ELF-1 (cell line): ENCODE data around the gene RALY.

Experiments used
- DNase-seq: peaks from one replicate; pipeline ENCODE4 v3.0.0-alpha.2; 2016; ENCODE audit warnings: low read depth, low spot score

Gene RALY

DNA sequence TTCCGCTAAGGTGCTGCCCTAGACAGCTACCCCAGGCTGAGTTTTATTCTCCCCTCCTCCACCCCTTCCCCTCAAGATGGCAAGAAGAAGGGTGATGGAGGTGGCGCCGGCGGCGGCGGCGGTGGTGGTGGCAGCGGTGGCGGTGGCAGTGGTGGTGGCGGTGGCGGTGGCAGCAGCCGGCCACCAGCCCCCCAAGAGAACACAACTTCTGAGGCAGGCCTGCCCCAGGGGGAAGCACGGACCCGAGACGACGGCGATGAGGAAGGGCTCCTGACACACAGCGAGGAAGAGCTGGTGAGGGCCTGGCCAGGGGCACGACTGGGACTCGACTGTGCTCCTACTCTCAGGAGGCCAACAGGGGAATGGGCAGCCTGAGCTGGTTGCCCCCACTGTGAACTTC is 83.2 kb downstream of the RALY start:
- no peak for DNase-seq

DNA sequence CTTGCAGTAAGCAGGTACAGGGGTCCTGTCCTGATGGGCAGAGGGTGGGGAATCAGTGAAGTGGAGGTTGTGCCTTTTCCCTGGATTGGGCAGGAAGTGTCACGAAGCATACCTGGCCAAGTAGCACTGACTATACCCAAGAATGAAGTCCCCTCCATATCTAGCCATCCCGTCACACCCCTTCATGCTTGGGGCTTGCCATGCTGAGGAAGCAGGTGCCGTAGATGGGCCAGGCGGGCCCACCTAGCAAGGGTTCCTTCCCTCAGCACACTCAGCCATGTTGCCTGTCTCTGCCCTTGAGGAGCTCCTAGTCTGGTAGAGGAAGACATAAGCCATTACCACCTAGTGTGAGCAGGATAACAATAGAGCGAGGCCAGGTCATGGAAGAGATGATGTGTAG is 84.8 kb downstream of the RALY start:
- no peak for DNase-seq

- DNase-seq, result no peak
Measured at GRCh38 chr20:34079818-34080217, 86.1 kb downstream of the RALY start.

GRCh38 chr20:34082232-34082887 is 88.6 kb downstream of the RALY start:
- no peak for DNase-seq

DNA sequence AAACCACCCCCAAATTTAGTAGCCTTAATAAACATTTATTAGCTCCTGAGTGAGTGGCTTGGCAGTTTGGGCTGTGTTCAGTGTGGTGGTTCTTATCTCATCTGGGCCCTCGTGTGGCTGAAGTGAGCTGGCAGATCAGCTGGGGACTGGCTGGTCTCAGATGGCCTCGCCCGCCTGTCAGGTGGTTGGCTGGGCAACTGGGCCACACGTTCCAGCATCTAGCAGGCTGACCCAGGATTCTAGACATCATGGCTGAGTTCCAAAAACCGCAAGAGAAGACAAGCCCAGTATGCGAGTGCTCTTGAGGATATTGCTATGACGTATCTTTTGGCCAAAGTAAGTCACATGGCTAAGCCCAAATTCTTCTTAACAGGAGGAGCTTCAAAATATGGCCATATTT is 89.4 kb downstream of the RALY start:
- DNase-seq, result no peak

DNA sequence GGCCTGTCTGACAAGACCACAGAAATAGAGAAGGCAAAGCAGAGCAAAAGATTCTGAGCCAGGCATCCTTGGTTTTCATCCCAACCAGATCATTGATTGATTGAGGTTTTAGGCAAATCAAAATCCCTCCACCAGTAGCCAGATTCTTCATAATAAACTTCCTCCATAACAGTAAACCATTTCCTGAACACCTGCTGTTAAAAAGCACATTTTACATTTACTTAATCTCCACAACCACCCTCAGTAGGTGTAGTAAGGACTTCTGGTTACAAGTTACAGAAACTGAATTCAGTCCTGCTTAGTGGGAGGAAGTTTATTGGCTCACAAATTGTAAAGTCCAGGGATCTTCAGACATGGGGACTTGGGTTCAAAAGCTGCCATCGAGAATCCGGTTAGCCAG is 90.1 kb downstream of the RALY start:
- DNase-seq, result no peak

GRCh38 chr20:34084227-34084923 is 90.7 kb downstream of the RALY start:
- DNase-seq, result no peak

DNA sequence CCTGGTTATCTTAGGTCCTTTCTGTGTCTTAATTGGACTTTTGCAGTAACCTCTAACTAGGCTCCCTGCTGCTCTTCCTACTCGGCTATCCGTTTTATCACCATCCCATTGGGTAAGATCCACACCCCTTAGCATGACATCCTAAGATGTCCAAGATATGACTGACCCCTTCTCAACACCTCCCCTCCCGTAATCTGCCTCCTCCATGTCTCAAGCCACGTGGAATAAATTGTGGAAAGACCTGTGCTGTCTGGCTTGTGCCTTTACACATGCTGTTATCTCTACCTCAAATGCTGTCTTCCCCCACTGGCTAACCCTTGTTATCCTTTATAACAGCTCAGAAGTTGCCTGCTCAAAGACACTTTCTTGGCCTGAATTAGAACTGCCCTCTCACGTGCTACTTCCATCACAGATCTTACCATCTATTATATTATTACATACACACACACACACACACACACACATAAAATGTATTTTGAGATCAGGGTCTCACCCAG is 91.9 kb downstream of the RALY start:
- no peak for DNase-seq

- no peak for DNase-seq
Measured at GRCh38 chr20:34088305-34089174, 94.8 kb downstream of the RALY start.

DNA sequence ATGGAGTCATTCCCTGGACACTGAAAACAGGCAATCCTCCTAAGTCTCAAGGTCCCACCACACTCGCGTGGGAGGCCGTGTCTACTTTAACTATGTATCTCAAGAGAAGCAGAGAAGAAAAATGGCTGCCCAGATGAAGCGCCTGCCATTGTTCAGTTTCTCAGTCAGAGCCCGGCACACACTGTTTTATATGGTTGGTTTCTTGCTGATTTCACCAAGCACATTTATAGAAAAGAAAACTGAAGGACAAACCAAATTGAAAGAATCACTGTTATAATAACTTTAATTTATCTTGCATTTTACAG is 95.4 kb downstream of the RALY start:
- no peak for DNase-seq

GRCh38 chr20:34089655-34090345 is 96.1 kb downstream of the RALY start:
- DNase-seq, result no peak

GRCh38 chr20:34090645-34091044 is 96.9 kb downstream of the RALY start:
- no peak for DNase-seq

DNA sequence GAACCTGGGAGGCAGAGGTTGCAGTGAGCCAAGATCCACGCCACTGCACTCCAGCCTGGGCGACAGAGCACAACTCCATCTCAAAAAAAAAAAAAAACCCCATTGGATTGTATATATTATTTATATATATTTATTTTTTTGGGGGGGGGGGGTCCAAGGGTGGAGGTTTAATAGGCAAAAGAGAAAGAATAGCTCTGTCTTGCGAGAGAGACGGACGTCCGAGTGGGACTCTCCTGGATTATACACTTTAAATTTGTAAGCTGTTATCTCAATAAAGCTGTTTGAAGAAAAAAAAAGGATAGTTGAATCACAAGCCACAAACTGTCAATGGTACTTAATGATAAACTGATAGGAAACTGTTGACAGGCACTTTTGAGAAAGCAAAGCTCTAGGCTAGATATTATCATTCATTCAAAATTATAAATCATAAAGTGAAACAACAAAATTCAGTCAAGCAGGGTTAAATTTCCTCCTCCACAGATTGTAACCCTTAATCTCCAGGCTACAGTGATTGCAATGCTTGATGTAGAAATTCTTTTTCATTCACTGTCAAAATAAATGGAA is 98.0 kb downstream of the RALY start:
- DNase-seq, result no peak

DNA sequence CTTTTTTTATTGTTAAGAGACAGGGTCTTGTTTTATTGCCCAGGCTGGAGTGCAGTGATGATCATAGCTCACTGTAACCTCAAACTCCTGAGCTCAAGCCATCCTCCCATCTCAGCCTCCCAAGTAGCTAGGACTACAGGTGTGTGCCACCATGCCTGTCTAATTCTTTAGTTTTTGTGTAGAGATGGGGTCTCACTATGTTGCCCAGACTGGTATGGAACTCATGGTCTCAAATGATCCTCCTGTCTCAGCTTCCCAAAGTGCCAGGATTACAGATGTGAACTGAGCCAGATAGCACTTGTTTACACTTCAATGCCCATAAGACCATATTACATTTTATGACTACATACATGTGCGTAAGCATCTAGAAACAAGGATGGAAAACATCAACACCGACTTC is 100.2 kb downstream of the RALY start:
- DNase-seq, result no peak

DNA sequence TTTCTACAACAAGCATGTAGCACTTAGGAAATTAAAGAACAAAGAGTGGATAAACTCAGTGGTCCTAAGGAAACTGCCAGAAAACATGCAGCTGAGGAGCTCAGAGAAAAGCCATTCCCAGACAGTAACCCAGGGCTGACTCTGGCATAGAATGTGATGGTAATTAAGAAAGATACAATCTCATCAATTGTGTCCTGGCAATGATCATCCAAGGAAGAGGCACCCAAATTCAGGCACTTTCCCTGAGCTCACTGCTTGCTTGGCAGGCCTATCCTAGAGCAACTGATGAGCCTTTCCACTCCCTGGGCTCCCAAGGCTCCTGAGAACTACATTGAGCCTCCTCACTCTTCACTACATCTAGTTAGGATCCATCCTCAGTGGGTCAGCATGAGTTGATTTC is 102.1 kb downstream of the RALY start:
- no peak for DNase-seq

DNA sequence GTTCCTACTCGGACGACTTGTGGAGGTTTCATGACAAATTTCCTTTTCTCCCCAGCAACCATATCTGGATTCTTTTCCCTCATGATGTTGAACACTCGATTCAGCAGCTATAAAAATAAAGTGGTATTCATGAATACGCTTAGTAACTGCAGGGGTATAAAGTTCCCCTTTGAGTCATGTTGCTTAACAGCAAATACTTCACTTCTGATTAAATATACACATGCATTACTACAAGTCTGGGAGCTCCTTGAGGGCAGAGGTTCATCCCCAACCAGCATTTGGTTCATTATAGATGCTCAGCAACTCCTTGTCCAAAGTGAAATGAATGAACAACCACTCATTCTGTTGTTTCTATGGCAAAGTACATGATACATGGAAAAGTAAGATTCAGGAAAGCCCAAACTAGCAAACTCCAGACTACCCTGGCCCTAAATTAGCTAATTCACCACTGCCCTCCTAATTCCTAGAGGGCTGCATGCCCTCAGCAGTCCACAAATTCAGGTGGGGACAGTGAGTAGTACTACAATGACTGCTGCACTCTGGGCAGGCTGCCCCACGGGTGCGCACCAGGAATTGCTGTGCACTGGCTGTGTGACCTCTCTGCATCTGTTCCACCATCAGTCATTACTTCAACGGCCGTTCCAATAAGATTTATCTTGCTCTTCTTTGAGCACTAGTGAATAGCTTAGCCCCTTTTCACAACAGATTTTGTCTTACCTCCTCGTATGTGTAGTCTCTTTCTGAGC is 103.2 kb downstream of the RALY start:
- DNase-seq, result no peak

DNA sequence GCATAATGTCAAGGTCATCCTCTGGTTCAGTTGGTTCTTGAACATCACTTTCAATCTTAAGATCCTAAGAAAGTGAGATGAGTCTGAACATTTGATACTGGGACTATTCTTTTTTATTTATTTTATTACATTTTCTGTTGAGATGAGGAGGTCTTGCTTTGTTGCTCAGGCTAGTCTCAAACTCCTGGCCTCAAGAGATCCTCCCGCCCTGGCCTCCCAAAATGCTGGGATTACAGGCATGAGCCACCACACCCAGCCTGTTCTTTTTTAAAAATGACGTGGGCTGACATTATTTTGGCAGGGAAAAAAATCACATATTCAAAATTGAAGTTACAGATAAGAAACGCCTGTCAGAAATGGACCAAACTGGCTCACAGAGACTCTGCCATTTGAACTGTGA is 104.9 kb downstream of the RALY start:
- DNase-seq, result no peak

DNA sequence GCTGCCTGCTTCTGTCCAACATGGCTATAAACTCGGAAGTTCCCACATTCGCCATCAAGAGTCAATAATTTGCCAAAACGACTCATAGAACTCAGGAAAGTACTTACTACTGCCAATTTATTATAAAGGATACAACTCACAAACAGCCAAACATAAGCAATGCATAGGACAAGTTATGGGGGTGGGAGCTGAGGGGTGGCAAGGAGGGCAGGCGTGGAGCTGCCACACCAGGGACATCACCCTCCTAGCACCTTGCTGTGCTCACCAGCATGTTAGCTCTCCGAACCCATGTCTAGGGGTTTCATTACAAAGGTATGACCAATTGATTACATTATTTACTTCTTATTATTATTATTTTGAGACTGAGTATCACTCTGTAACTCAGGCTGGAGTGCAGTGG is 106.0 kb downstream of the RALY start:
- DNase-seq, result no peak

DNA sequence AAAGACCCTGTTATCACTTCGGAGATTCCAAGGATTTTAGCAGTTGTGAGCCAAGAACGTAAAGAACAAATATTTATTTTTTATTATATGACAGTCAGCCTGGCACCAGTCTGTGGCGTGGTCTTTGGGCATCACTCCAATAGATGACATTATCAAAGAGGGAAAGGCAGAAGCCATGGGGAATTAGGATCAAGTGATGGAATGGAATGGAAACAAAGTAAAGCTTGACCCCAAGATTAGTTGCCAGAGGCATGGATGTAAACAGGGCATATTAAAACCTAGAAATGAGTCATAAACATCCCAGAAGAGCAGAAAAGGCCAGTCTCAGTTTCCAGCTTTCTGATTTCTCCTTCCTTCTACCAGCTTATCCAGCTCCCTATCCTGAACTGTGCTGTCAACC is 106.9 kb downstream of the RALY start:
- DNase-seq, result no peak

DNA sequence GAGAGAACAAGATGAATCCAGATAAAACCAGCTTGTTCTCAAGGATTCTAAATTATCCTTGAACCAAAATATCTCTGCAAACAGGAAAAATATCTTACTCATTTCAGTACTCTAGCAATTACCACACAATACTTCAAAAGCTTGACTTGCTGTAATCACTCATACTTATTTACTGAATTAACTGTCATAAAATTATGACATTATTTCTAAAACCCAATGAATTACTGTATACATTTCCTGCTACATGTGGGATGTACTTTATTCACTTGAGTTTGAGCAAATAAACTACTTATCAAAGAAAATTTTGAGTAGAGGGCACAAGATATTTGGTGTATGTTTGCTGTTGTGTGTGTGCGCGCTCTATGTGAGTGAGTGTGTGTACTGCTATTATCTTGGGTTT is 108.6 kb downstream of the RALY start:
- no peak for DNase-seq

DNA sequence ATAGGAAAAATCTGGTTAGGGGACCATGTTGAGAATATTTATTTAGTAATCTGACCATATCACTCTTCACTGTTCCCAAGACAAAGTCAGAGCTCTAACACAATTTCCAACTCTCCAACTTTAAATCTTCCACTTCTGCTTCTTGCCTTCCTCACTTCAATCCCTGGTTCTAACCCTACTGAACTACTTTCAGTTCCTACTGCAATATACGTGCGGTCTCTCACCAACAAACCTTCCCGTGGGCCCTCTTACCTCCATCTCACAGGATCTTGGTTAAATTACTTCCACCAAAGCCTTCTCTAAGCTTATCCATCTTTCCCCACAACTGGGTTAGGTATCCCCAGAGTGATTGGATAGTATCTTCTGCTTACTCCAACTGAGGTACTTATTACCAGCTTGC is 110.3 kb downstream of the RALY start:
- DNase-seq, result no peak
